HL-60 (cell line): ENCODE results near the gene ZNF837.
"Not testable (repeated sequence)": the region's sequence is repeated elsewhere in the genome, so short reads cannot be mapped to it uniquely, and the experiment has no call there.

Experiments used
- DNase-seq, 2 experiments: peaks; one replicate each; pipeline ENCODE4 v3.0.0-alpha.2; 2010 to 2020; ENCODE audit warnings: low read depth in 1 of 2, low spot score in 1 of 2
- H3K27ac ChIP-seq: fragments of 250-450 bp; sonication (Bioruptor Pico); replicated peaks from 2 replicates; pipeline ENCODE4 v1.5.1; 2020; ENCODE audit warnings: mild to moderate bottlenecking, moderate library complexity
- H3K27me3 ChIP-seq: fragments of 250-450 bp; sonication (Bioruptor Pico); 2 replicates; pipeline ENCODE4 v1.5.1; 2021; ENCODE audit warnings: mild to moderate bottlenecking, moderate library complexity; ENCODE audit not compliant: insufficient read depth, poor library complexity, severe bottlenecking
- H3K4me3 ChIP-seq: replicated peaks from 2 replicates; pipeline ENCODE4 v1.5.1; 2011; ENCODE audit warnings: mild to moderate bottlenecking, control low read depth, low read length; ENCODE audit not compliant: insufficient read depth
- GABPA ChIP-seq: IDR thresholded peaks from 2 replicates; pipeline ENCODE4 v1.6.1; 2012; ENCODE audit warnings: low read depth
- POLR2AphosphoS5 ChIP-seq: IDR thresholded peaks from 2 replicates; pipeline ENCODE4 v1.6.1; 2012; ENCODE audit warnings: low read depth
- SPI1 ChIP-seq: IDR thresholded peaks from 2 replicates; pipeline ENCODE4 v1.6.1; 2012; ENCODE audit warnings: low read depth, mild to moderate bottlenecking, borderline replicate concordance
- TF ChIP-seq, protein P1 (sequence below): IDR thresholded peaks from 2 replicates; pipeline ENCODE4 v1.6.1; 2012; ENCODE audit warnings: low read depth; ENCODE audit not compliant: insufficient replicate concordance
- TF ChIP-seq, protein P2 (sequence below): IDR thresholded peaks from one replicate; pipeline ENCODE4 v1.5.1; 2011; ENCODE audit warnings: low read length, control low read depth, inconsistent platforms; ENCODE audit not compliant: insufficient read depth

ZNF837 gene

DNA sequence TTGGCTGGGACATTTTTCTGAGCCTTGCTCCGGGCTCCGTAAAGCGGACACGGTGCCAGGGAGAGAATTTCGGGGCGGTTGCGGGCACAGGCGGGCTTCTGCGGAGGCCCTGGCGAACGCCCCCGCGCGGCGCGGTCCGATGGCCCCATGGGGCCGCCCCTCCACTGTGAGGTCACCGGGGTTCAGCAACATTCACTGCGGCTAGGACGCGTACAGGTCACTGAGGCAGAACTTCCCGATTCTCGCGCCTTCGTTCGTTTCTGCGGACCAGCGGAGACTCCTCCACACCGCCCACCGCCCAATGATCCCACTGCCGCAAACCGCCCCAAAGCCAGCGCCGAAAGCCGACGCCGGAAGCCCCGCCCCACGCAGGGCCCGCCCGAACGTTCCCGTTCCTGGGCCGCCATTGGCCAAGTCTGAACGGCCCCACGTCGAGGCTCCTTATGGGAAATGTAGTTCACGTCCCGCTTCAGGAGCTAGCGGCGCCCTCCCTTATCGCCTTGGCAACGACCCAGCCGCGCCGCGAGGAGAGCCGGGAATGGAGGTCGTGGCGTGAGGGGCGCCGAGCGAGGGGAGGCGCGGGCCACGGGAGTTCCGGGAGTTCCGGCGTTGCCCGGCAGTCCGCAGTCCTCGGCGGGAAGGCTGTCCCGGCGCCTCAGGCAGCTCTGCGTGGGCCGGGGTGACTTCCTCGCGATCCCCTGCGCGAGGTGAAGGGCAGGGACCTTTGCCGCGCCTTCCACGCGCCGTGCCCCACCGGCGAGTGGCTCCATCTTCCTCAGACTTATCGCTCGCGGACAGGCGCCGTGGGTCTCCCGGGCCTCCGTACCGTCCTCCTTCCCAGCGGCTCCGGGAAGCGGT is 27.6 kb upstream of the ZNF837 start, which contains the start of gene ZNF584:
TSS of gene ZNF584 (plus strand) at position 498 of the 858 bp plus-strand sequence. CDS start 499 bp downstream, outside the sequence.
- TF ChIP-seq, protein P1, sequence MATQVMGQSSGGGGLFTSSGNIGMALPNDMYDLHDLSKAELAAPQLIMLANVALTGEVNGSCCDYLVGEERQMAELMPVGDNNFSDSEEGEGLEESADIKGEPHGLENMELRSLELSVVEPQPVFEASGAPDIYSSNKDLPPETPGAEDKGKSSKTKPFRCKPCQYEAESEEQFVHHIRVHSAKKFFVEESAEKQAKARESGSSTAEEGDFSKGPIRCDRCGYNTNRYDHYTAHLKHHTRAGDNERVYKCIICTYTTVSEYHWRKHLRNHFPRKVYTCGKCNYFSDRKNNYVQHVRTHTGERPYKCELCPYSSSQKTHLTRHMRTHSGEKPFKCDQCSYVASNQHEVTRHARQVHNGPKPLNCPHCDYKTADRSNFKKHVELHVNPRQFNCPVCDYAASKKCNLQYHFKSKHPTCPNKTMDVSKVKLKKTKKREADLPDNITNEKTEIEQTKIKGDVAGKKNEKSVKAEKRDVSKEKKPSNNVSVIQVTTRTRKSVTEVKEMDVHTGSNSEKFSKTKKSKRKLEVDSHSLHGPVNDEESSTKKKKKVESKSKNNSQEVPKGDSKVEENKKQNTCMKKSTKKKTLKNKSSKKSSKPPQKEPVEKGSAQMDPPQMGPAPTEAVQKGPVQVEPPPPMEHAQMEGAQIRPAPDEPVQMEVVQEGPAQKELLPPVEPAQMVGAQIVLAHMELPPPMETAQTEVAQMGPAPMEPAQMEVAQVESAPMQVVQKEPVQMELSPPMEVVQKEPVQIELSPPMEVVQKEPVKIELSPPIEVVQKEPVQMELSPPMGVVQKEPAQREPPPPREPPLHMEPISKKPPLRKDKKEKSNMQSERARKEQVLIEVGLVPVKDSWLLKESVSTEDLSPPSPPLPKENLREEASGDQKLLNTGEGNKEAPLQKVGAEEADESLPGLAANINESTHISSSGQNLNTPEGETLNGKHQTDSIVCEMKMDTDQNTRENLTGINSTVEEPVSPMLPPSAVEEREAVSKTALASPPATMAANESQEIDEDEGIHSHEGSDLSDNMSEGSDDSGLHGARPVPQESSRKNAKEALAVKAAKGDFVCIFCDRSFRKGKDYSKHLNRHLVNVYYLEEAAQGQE: peak; percentile 43
- no peak for TF ChIP-seq SPI1
- TF ChIP-seq, protein P2, sequence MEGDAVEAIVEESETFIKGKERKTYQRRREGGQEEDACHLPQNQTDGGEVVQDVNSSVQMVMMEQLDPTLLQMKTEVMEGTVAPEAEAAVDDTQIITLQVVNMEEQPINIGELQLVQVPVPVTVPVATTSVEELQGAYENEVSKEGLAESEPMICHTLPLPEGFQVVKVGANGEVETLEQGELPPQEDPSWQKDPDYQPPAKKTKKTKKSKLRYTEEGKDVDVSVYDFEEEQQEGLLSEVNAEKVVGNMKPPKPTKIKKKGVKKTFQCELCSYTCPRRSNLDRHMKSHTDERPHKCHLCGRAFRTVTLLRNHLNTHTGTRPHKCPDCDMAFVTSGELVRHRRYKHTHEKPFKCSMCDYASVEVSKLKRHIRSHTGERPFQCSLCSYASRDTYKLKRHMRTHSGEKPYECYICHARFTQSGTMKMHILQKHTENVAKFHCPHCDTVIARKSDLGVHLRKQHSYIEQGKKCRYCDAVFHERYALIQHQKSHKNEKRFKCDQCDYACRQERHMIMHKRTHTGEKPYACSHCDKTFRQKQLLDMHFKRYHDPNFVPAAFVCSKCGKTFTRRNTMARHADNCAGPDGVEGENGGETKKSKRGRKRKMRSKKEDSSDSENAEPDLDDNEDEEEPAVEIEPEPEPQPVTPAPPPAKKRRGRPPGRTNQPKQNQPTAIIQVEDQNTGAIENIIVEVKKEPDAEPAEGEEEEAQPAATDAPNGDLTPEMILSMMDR: no peak
- TF ChIP-seq POLR2AphosphoS5: 0 out of 2 replicates have a peak, but pooled peaks have one; percentile 79
- TF ChIP-seq GABPA: peak; percentile 71

DNA sequence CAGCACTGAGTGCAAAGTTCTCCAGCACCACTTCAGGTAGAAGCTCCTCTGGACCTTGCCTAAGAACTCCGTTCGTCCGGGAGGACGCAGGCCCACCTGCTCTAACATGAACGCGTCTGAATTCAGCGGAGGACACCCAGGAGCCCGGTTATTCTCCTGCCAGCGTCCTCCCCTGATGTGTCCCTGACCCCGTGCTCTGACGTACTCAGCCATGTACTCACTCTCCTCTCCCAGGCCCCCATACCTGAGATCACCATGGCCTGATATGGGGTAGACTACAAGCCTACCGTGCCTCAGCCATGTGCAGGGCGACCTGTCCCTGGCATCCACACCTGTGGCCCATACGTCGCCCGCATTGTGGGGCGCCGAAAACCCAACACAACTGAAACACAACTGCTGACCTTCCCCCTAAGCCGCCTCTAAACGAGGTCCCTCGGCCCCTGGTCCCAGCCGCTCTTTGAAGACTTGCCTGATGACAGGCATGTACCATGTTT is 26.9 kb upstream of the ZNF837 start:
- Histone ChIP-seq H3K27me3 (no peaks in the 10 kb centered on the region), H3K27ac (peak overlapping the region; percentile 93), H3K4me3 (peak overlapping the region; percentile 83)
- TF ChIP-seq GABPA: no peak
- no peak for DNase-seq

More for the DNA sequence above, 27.6 kb upstream of the ZNF837 start, which contains the start of gene ZNF584:
- Histone ChIP-seq H3K27me3 (no peaks in the 10 kb centered on the region), H3K4me3 (peak within 1 kb of the TSS; percentile 83), H3K27ac (peak within 1 kb of the TSS; percentile 93)
- DNase-seq: peak; percentile 92 to 98

DNA sequence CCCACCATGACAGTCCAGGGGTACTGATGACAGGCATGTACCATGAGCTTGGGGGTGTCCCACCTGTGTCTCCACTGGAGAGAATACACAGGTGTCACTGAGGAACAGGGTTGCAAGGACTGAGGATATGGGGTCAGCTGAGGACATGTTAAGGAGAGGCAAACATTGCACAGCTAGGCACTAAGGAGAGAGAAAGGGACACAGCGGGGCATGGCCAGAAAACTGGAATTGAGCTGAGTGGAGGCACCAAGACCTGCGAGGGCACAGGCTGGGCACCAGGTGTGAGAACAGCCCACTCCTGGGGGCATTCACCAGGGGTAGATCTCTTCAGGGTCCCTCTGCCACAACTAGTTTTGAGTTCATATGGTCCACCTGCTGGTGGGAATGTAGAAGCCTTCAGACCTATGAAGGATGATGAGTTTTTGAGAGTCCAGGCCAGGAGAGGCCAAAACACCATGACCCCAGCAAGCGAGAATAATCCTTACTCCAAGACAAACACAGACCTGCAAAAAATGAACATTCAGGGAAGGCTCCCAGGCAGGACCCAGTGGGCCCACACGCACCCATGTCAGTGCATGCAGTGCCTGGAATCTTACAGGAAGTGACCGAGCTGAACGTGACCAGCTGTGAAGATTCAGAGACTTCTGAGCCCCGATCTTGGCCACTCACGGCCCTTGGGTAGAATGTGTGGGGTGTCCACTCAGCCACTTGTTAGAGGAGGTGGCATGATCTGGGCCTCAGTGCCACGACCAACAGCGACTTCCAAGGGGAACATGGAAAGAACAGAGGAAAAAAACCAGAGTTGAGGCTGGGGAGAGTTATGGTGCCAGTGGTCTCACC is 26.2 kb upstream of the ZNF837 start:
- Histone ChIP-seq H3K4me3 (peak overlapping the region; percentile 83), H3K27ac (peak overlapping the region; percentile 93), H3K27me3 (no peaks in the 10 kb centered on the region)
- DNase-seq: peak in 1 of 2 experiments; percentile 12
- no peak for TF ChIP-seq POLR2AphosphoS5
- TF ChIP-seq, protein P1: no peak
- no peak for TF ChIP-seq GABPA
- TF ChIP-seq SPI1: no peak

DNA sequence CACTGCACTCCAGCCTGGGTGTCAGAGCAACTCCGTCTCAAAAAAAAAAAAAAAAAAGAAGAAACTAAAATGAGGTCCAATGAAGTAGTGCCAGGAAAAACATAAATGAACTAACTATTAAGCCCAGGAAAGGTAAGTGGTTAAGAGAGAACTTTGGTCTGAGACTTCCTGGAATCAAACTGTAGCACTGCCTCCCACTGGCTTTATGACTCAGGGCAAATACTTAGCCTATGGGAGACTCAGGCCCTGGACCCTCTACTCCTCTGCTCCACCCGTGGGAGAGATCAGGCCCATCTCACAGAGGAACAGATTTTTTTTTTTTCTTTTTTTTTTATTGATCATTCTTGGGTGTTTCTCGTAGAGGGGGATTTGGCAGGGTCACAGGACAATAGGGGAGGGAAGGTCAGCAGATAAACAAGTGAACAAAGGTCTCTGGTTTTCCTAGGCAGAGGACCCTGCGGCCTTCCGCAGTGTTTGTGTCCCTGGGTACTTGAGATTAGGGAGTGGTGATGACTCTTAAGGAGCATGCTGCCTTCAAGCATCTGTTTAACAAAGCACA is 23.2 kb upstream of the ZNF837 start:
- not testable (repeated sequence) for DNase-seq, H3K4me3 ChIP-seq, H3K27ac ChIP-seq, H3K27me3 ChIP-seq
